HepG2 (cell line): ENCODE results near the gene EML2. TPM values are rescaled to one million over a fixed set of nuclear protein-coding genes. Genes with fewer than 3 reads are reported as not detected.

Source experiments
- ARHGAP35 ChIP-seq: sonication (generic); formaldehyde crosslinking; IDR thresholded peaks from 2 replicates; pipeline ENCODE4 v1.9.0; 2022; ENCODE audit warnings: mild to moderate bottlenecking, inconsistent platforms, moderate library complexity, missing genetic modification reagents, borderline replicate concordance
- ELF3 ChIP-seq: IDR thresholded peaks from 2 replicates; pipeline ENCODE4 v1.6.1; 2016; ENCODE audit warnings: missing genetic modification reagents, missing compliant biosample characterization
- HDAC2 ChIP-seq: sonication (generic); formaldehyde crosslinking; IDR thresholded peaks from 2 replicates; pipeline ENCODE4 v1.4.0; 2020; ENCODE audit warnings: missing genetic modification reagents
- HNF4G ChIP-seq, 2 experiments: sonication (generic) in 1 of 2; formaldehyde crosslinking in 1 of 2; IDR thresholded peaks; 2 replicates each; pipeline versions ENCODE4 v1.4.0 to v1.6.1; 2011 to 2020; ENCODE audit warnings: borderline replicate concordance in 2 of 2, low read depth in 2 of 2, mild to moderate bottlenecking in 2 of 2, low read length in 1 of 2, missing genetic modification reagents in 1 of 2, moderate library complexity in 1 of 2
- HOXA3 ChIP-seq: sonication (generic); formaldehyde crosslinking; IDR thresholded peaks from 2 replicates; pipeline ENCODE4 v1.5.0; 2020; ENCODE audit warnings: missing genetic modification reagents
- KAT8 ChIP-seq: IDR thresholded peaks from 2 replicates; pipeline ENCODE4 v1.6.1; 2016; ENCODE audit warnings: missing genetic modification reagents, missing compliant biosample characterization
- KLF9 ChIP-seq: IDR thresholded peaks from 2 replicates; pipeline ENCODE4 v1.6.1; 2016; ENCODE audit warnings: low read depth
- MXD3 ChIP-seq: IDR thresholded peaks from 2 replicates; pipeline ENCODE4 v1.6.1; 2016; ENCODE audit warnings: mild to moderate bottlenecking, missing biosample characterization, missing genetic modification reagents
- RAD21 ChIP-seq: fragments of 450-650 bp; formaldehyde crosslinking; IDR thresholded peaks from 2 replicates; pipeline ENCODE4 v1.5.0; 2020; ENCODE audit warnings: mild to moderate bottlenecking
- RNF219 ChIP-seq: sonication (generic); formaldehyde crosslinking; IDR thresholded peaks from 2 replicates; pipeline ENCODE4 v1.5.0; 2020; ENCODE audit warnings: mild to moderate bottlenecking, missing genetic modification reagents
- THYN1 ChIP-seq: sonication (generic); formaldehyde crosslinking; IDR thresholded peaks from 2 replicates; pipeline ENCODE4 v1.8.1; 2023; ENCODE audit warnings: low read depth, mild to moderate bottlenecking, moderate library complexity, missing genetic modification reagents, borderline replicate concordance
- ZMYM4 ChIP-seq: sonication (generic); formaldehyde crosslinking; IDR thresholded peaks from 2 replicates; pipeline ENCODE4 v1.8.1; 2023; ENCODE audit warnings: mild to moderate bottlenecking, missing genetic modification reagents
- ZNF580 ChIP-seq: IDR thresholded peaks from 2 replicates; pipeline ENCODE4 v1.6.1; 2016; ENCODE audit warnings: low read depth, borderline replicate concordance
- ZNF687 ChIP-seq: sonication (generic); formaldehyde crosslinking; IDR thresholded peaks from 2 replicates; pipeline ENCODE4 v1.5.1; 2020; ENCODE audit warnings: mild to moderate bottlenecking, missing genetic modification reagents, moderate library complexity
- ZNF768 ChIP-seq: sonication (generic); formaldehyde crosslinking; IDR thresholded peaks from 2 replicates; pipeline ENCODE4 v1.4.0; 2020; ENCODE audit warnings: missing genetic modification reagents
- polyA plus RNA-seq, 8 experiments: library from polyadenylated mRNA; depleted of rRNA in 3 of 8; stranded (reverse) in 7 of 8; unstranded in 1 of 8; fragments of >200 nt; fragmentation: Illumina TruSeq in 4 of 8; extraction: Trizol in 4 of 8; gene quantifications; 2 replicates each; pipeline versions ENCODE4 v1.2.1 to v1.2.3, GENCODE V29; 2011 to 2016; ENCODE audit warnings: low read depth in 4 of 8, missing spikeins in 1 of 8, mixed read lengths in 1 of 8; ENCODE audit not compliant: insufficient read depth in 1 of 8
- total RNA-seq, 5 experiments: library from RNA; depleted of rRNA; stranded (reverse); fragments of >200 nt; fragmentation: Illumina TruSeq; extraction: Trizol; gene quantifications; 2 replicates each; pipeline ENCODE4 v1.2.3, GENCODE V29; 2016; ENCODE audit warnings: low read depth in 1 of 5
- TF ChIP-seq, protein P1 (sequence below): sonication (generic); formaldehyde crosslinking; IDR thresholded peaks from 2 replicates; pipeline ENCODE4 v1.4.0; 2020; ENCODE audit warnings: missing genetic modification reagents

The EML2 gene
- total and polyA plus RNA-seq, 2 of the 13 experiments (the other 11 are each of a cell fraction or from before 2014, with no cell fraction given): 7.3 to 12.9 TPM

DNA sequence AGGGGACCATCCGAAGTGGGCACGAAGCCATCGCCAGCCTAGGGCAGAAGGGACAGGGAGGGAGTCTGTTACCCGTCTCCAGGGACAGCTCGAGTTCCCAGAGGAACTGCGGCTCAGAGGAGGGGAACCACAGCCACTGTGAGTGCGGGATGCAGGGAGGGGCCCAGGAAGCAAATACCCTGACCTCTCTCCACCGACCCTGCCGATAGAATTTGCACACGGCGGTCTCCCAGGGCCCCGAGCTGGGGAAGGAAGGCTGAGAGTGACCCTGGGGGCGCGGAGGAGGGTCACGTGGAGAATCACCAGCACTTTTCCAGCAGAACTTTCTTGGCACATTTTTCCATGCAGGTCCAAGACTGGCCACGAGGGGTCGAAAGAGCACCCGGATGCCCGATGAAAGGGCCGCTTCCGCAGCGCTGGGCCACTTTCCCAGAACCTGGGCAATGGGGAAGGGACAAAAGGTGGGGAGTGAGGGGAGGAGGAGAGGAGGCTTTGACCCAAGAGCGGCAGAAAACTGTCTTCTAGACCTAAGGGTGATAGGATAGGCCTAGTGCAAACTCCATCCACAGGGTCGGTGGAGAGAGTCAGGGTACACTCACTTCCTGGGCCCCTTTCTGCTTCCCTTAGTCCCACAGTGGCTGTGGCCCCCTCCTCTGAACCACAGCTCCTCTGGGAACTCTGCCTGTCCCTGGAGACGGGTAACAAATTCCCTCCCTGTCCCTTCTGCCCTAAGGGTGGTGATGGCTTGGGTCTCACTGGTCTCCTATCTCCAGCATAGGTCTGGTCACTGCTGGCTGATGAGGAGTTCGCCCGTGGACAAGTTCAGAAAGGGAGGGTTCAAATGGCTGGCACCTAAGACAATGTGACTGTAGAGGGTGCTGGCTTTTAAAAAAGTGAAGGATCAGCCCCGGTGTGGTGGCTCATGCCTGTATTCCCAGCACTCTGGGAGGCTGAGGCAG, 31.8 kb downstream of the EML2 start (continued):
- TF ChIP-seq MXD3 (CRISPR knock-in tag): no peak
- peak; percentile 62; the same call in 1 of the 2 replicates for TF ChIP-seq ELF3
- TF ChIP-seq ARHGAP35 (CRISPR knock-in tag): peak; percentile 43; the same call in 1 of the 2 replicates
- TF ChIP-seq KLF9 (CRISPR knock-in tag): no peak
- TF ChIP-seq ZNF580: peak; percentile 73; the same call in 1 of the 2 replicates
- peak; percentile 73 for TF ChIP-seq KAT8
- no peak for TF ChIP-seq RNF219
- TF ChIP-seq THYN1 (CRISPR knock-in tag): no peak
- peak; percentile 81 for TF ChIP-seq ZNF687 (CRISPR knock-in tag)
- TF ChIP-seq ZNF768: 0 out of 2 replicates have a peak, but pooled peaks have one; percentile 36
- TF ChIP-seq RAD21 (CRISPR knock-in tag): peak; percentile 79
- no peak; the same call in 1 of the 2 replicates for TF ChIP-seq ZMYM4
- TF ChIP-seq HOXA3 (CRISPR knock-in tag): peak; percentile 21; the same call in 1 of the 2 replicates
- TF ChIP-seq, protein P1, sequence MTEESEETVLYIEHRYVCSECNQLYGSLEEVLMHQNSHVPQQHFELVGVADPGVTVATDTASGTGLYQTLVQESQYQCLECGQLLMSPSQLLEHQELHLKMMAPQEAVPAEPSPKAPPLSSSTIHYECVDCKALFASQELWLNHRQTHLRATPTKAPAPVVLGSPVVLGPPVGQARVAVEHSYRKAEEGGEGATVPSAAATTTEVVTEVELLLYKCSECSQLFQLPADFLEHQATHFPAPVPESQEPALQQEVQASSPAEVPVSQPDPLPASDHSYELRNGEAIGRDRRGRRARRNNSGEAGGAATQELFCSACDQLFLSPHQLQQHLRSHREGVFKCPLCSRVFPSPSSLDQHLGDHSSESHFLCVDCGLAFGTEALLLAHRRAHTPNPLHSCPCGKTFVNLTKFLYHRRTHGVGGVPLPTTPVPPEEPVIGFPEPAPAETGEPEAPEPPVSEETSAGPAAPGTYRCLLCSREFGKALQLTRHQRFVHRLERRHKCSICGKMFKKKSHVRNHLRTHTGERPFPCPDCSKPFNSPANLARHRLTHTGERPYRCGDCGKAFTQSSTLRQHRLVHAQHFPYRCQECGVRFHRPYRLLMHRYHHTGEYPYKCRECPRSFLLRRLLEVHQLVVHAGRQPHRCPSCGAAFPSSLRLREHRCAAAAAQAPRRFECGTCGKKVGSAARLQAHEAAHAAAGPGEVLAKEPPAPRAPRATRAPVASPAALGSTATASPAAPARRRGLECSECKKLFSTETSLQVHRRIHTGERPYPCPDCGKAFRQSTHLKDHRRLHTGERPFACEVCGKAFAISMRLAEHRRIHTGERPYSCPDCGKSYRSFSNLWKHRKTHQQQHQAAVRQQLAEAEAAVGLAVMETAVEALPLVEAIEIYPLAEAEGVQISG (CRISPR knock-in tag): no peak
- TF ChIP-seq HNF4G (IDR thresholded peaks at IDR 0.05; ENCODE audit: borderline replicate concordance, low read depth, low read length): no peak
- TF ChIP-seq HNF4G (CRISPR knock-in tag; IDR thresholded peaks at IDR 0.05; ENCODE audit: borderline replicate concordance, low read depth): 0 out of 2 replicates have a peak, but pooled peaks have one; percentile 42
- no peak for TF ChIP-seq HDAC2 (CRISPR knock-in tag)
